ENCODE results near the gene CNPY1. TPM values are rescaled to one million over a fixed set of nuclear protein-coding genes. Genes with fewer than 3 reads are reported as not detected.

CNPY1 gene
- polyA plus RNA-seq, 1 of the 3 experiments (the other 2 are of a cell fraction), result not detected

GRCh38 chr7:155529346-155529745 is 17.0 kb downstream of the CNPY1 start:
- Histone ChIP-seq H2AFZ (ENCODE audit: low read depth) (no peak overlapping the region), H3K27ac (ENCODE audit: low read depth in 2 of 2, low read length in 1 of 2) (no peak overlapping the region), H3F3A (replicated peaks; ENCODE audit: insufficient read depth) (no peaks in the 10 kb centered on the region), H3K9me2 (no peaks in the 10 kb centered on the region), H3K27me3 (ENCODE audit: insufficient read depth) (peaks cover 94% of the 10 kb centered on the region), H3K4me2 (no peak overlapping the region), H3K36me3 (replicated peaks in 1 of 2; ENCODE audit: control insufficient read depth in 1 of 2, insufficient read depth in 2 of 2, low read length in 1 of 2) (no peaks in the 10 kb centered on the region), H3K9me3 (no peaks in the 10 kb centered on the region), H3K9ac (no peak overlapping the region), H3K4me1 (ENCODE audit: control insufficient read depth in 1 of 2, insufficient read depth in 2 of 2, low read depth in 1 of 2, low read length in 1 of 2) (peaks cover 0 to 11% of the 10 kb centered on the region in 2 experiments; a peak in 1 of 4 replicates), H4K20me1 (ENCODE audit: insufficient read depth) (no peaks in the 10 kb centered on the region), H3K4me3 (ENCODE audit: low read depth in 2 of 2, low read length in 1 of 2) (no peak overlapping the region), H3K79me2 (ENCODE audit: insufficient read depth) (no peaks in the 10 kb centered on the region)
- POLR2A ChIA-PET, result no interaction called here
- 33% methylated on average over 4 of the region's 4 CpGs for WGBS (ENCODE audit: low lambda C conversion rate)
- TF ChIP-seq FOXM1 (IDR thresholded peaks at IDR 0.05; ENCODE audit: low read depth), result no peak
- TF ChIP-seq SMC3 (IDR thresholded peaks at IDR 0.05; ENCODE audit: low read depth, low read length), result no peak
- TF ChIP-seq TAF1 (IDR thresholded peaks at IDR 0.05; ENCODE audit: borderline replicate concordance, low read depth, low read length), result no peak
- TF ChIP-seq, protein P1, sequence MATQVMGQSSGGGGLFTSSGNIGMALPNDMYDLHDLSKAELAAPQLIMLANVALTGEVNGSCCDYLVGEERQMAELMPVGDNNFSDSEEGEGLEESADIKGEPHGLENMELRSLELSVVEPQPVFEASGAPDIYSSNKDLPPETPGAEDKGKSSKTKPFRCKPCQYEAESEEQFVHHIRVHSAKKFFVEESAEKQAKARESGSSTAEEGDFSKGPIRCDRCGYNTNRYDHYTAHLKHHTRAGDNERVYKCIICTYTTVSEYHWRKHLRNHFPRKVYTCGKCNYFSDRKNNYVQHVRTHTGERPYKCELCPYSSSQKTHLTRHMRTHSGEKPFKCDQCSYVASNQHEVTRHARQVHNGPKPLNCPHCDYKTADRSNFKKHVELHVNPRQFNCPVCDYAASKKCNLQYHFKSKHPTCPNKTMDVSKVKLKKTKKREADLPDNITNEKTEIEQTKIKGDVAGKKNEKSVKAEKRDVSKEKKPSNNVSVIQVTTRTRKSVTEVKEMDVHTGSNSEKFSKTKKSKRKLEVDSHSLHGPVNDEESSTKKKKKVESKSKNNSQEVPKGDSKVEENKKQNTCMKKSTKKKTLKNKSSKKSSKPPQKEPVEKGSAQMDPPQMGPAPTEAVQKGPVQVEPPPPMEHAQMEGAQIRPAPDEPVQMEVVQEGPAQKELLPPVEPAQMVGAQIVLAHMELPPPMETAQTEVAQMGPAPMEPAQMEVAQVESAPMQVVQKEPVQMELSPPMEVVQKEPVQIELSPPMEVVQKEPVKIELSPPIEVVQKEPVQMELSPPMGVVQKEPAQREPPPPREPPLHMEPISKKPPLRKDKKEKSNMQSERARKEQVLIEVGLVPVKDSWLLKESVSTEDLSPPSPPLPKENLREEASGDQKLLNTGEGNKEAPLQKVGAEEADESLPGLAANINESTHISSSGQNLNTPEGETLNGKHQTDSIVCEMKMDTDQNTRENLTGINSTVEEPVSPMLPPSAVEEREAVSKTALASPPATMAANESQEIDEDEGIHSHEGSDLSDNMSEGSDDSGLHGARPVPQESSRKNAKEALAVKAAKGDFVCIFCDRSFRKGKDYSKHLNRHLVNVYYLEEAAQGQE (IDR thresholded peaks at IDR 0.05; ENCODE audit: low read depth, low read length), result no peak
- TF ChIP-seq NRF1 (IDR thresholded peaks at IDR 0.05; ENCODE audit: low read depth, low read length), result no peak
- TF ChIP-seq RXRA (IDR thresholded peaks at IDR 0.05; ENCODE audit: borderline replicate concordance, low read depth), result no peak
- TF ChIP-seq TCF12 (IDR thresholded peaks at IDR 0.05), result no peak
- no peak for TF ChIP-seq RAD21 (IDR thresholded peaks at IDR 0.05; ENCODE audit: low read length)
- TF ChIP-seq MXI1 (IDR thresholded peaks at IDR 0.05; ENCODE audit: low read depth, low read length), result no peak
- TF ChIP-seq MEF2A (IDR thresholded peaks at IDR 0.05; ENCODE audit: borderline replicate concordance, low read depth), result no peak
- TF ChIP-seq EP300 (IDR thresholded peaks at IDR 0.05; ENCODE audit: borderline replicate concordance in 1 of 2, low read depth in 1 of 2, low read length in 1 of 2), result no peak
- TF ChIP-seq TEAD4 (IDR thresholded peaks at IDR 0.05; ENCODE audit: borderline replicate concordance, insufficient read depth), result no peak
- TF ChIP-seq, protein P2, sequence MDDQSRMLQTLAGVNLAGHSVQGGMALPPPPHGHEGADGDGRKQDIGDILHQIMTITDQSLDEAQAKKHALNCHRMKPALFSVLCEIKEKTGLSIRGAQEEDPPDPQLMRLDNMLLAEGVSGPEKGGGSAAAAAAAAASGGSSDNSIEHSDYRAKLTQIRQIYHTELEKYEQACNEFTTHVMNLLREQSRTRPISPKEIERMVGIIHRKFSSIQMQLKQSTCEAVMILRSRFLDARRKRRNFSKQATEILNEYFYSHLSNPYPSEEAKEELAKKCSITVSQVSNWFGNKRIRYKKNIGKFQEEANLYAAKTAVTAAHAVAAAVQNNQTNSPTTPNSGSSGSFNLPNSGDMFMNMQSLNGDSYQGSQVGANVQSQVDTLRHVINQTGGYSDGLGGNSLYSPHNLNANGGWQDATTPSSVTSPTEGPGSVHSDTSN (IDR thresholded peaks at IDR 0.05), result no peak
- TF ChIP-seq, protein P3, sequence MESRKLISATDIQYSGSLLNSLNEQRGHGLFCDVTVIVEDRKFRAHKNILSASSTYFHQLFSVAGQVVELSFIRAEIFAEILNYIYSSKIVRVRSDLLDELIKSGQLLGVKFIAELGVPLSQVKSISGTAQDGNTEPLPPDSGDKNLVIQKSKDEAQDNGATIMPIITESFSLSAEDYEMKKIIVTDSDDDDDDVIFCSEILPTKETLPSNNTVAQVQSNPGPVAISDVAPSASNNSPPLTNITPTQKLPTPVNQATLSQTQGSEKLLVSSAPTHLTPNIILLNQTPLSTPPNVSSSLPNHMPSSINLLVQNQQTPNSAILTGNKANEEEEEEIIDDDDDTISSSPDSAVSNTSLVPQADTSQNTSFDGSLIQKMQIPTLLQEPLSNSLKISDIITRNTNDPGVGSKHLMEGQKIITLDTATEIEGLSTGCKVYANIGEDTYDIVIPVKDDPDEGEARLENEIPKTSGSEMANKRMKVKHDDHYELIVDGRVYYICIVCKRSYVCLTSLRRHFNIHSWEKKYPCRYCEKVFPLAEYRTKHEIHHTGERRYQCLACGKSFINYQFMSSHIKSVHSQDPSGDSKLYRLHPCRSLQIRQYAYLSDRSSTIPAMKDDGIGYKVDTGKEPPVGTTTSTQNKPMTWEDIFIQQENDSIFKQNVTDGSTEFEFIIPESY (IDR thresholded peaks at IDR 0.05; ENCODE audit: borderline replicate concordance, low read depth), result no peak
- no peak for TF ChIP-seq GABPA (IDR thresholded peaks at IDR 0.05; ENCODE audit: low read depth)
- CTCF ChIA-PET, result interaction anchor here (0.8 kb wide), 1 partner anchor 1201 kb away, joined by 3 read pairs; no protein-coding TSS in a partner anchor
- no peak for DNase-seq

Data from SK-N-SH (cell line).